ENCODE results near the gene DNAJA2. TPM values are rescaled to one million over a fixed set of nuclear protein-coding genes. Genes with fewer than 3 reads are reported as not detected.

Gene DNAJA2
- total RNA-seq, 4 donors from 2014 or later = 65.7 to 97.0 (median 72.0) TPM

GRCh38 chr16:46920402-46921068 lies 52.9 kb downstream of the DNAJA2 start:
- WGBS, 2 donors (ENCODE audit: low coverage in 1 of 2) = 72 to 74% methylated on average over 4 to 9 of the region's 9 CpGs
- no peak for ATAC-seq

GRCh38 chr16:46918905-46919792 lies 54.3 kb downstream of the DNAJA2 start:
- Histone ChIP-seq H3K4me1 (no peaks in the 10 kb centered on the region), H3K27ac (no peak overlapping the region), H3K27me3 (no peaks in the 10 kb centered on the region), H3K9me3 (no peaks in the 10 kb centered on the region), H3K36me3 (peaks cover 0 to 57% of the 10 kb centered on the region in 2 donors), H3K4me3 (no peak overlapping the region)
- no peak for ATAC-seq
- TF ChIP-seq POLR2A (IDR thresholded peaks at IDR 0.05) (no peak), POLR2AphosphoS5 (IDR thresholded peaks at IDR 0.05) (no peak), EP300 (IDR thresholded peaks at IDR 0.05) (no peak)
- TF ChIP-seq, protein P1, sequence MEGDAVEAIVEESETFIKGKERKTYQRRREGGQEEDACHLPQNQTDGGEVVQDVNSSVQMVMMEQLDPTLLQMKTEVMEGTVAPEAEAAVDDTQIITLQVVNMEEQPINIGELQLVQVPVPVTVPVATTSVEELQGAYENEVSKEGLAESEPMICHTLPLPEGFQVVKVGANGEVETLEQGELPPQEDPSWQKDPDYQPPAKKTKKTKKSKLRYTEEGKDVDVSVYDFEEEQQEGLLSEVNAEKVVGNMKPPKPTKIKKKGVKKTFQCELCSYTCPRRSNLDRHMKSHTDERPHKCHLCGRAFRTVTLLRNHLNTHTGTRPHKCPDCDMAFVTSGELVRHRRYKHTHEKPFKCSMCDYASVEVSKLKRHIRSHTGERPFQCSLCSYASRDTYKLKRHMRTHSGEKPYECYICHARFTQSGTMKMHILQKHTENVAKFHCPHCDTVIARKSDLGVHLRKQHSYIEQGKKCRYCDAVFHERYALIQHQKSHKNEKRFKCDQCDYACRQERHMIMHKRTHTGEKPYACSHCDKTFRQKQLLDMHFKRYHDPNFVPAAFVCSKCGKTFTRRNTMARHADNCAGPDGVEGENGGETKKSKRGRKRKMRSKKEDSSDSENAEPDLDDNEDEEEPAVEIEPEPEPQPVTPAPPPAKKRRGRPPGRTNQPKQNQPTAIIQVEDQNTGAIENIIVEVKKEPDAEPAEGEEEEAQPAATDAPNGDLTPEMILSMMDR (IDR thresholded peaks at IDR 0.05) = no peak
- WGBS, 2 donors (ENCODE audit: low coverage in 1 of 2) = 58% methylated on average over 11 of the region's 21 CpGs; no CpG with 5 or more reads in 1 of the 2 donors

More at GRCh38 chr16:46920402-46921068, 52.9 kb downstream of the DNAJA2 start:
- Histone ChIP-seq H3K27me3 (no peaks in the 10 kb centered on the region), H3K4me1 (no peaks in the 10 kb centered on the region), H3K27ac (no peak overlapping the region), H3K9me3 (no peaks in the 10 kb centered on the region), H3K36me3 (peaks cover 0 to 62% of the 10 kb centered on the region in 2 donors), H3K4me3 (no peak overlapping the region)
- TF ChIP-seq, protein P1 (IDR thresholded peaks at IDR 0.05) = no peak
- TF ChIP-seq POLR2A (IDR thresholded peaks at IDR 0.05) (no peak), POLR2AphosphoS5 (IDR thresholded peaks at IDR 0.05) (no peak), EP300 (IDR thresholded peaks at IDR 0.05) (no peak)

DNA sequence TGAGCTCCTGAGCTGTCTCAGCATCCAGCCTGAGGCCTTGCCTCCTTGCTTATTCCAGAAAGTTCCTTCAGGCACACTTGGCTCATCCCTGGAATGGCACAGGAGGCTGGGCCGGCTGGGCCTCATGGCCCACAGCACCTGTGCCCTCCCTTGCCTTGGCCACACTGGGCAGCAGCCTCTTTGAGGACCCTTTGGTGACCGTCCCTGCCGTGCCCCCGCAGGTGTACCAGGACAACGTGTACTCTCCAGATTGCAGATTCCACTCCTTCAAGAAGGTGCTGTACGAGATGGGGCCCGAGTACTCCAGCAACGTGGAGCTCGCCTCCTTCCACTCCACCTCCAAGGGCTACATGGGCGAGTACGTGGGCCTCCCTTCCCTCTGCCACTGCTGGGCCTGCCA lies 55.1 kb downstream of the DNAJA2 start:
- 60 to 100% methylated on average over 1 of the region's 11 CpGs for WGBS, 2 donors (ENCODE audit: low coverage in 1 of 2)
- TF ChIP-seq POLR2A (IDR thresholded peaks at IDR 0.05) (no peak), POLR2AphosphoS5 (IDR thresholded peaks at IDR 0.05) (no peak), EP300 (IDR thresholded peaks at IDR 0.05) (no peak)
- TF ChIP-seq, protein P1 (IDR thresholded peaks at IDR 0.05) = no peak
- no peak for ATAC-seq
- H3K9me3 ChIP-seq = no peaks in the 10 kb centered on the region
- H3K27ac ChIP-seq = no peak overlapping the region
- H3K4me3 ChIP-seq = no peak overlapping the region
- no peaks in the 10 kb centered on the region for H3K27me3 ChIP-seq
- H3K36me3 ChIP-seq = peaks cover 0 to 57% of the 10 kb centered on the region in 2 donors
- no peaks in the 10 kb centered on the region for H3K4me1 ChIP-seq

DNA sequence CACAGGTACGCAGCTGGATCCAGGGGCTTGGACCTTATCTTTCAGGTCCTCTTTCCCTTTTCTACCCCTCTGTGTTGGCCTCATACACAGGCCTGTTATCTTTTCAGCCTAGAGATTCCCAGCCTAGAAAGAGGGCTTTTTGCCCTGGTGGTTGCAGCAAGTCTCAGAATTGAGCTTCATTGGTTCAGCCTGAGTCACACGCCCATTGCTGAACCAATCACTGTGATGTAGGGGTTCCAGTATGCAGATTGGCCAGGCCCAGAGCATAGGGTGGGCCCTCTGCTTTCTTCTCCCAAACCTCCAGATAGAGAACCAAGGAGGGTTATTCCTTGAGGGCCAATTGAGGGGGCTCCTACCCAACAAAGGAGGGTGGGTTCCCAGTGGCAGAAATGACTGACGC lies 56.5 kb downstream of the DNAJA2 start:
- ATAC-seq = no peak
- no peak overlapping the region for H3K27ac ChIP-seq
- H3K4me1 ChIP-seq = no peaks in the 10 kb centered on the region
- no peak overlapping the region for H3K4me3 ChIP-seq
- H3K27me3 ChIP-seq = no peaks in the 10 kb centered on the region
- H3K36me3 ChIP-seq = peaks cover 0 to 54% of the 10 kb centered on the region in 2 donors
- H3K9me3 ChIP-seq = no peaks in the 10 kb centered on the region
- 88 to 100% methylated on average over 2 of the region's 3 CpGs for WGBS, 2 donors (ENCODE audit: low coverage in 1 of 2)
- no peak for TF ChIP-seq POLR2AphosphoS5 (IDR thresholded peaks at IDR 0.05)
- TF ChIP-seq, protein P1 (IDR thresholded peaks at IDR 0.05) = no peak
- TF ChIP-seq POLR2A (IDR thresholded peaks at IDR 0.05) = no peak
